SK-N-SH treated with all-trans-retinoic acid at 6 μM for 48 hours (cell line): Measurements from ENCODE around the gene NOTO.
"Not testable (repeated sequence)": the region's sequence is repeated elsewhere in the genome, so short reads cannot be mapped to it uniquely, and the experiment has no call there.

Source experiments
- ARNTL ChIP-seq: fragments of 450-650 bp; formaldehyde crosslinking; IDR thresholded peaks from 2 replicates; pipeline ENCODE4 v1.5.0; 2020; ENCODE audit warnings: low read depth, mild to moderate bottlenecking, moderate library complexity, borderline replicate concordance
- BACH2 ChIP-seq: fragments of 250-450 bp; sonication (Bioruptor Pico); IDR thresholded peaks from 2 replicates; pipeline ENCODE4 v1.9.0; 2021; ENCODE audit warnings: mild to moderate bottlenecking, borderline replicate concordance
- GLIS3 ChIP-seq: fragments of 250-450 bp; sonication (Bioruptor Pico); IDR thresholded peaks from 2 replicates; pipeline ENCODE4 v1.5.0; 2020; ENCODE audit warnings: mild to moderate bottlenecking, moderate library complexity
- ISL1 ChIP-seq: fragments of 250-450 bp; sonication (Bioruptor Pico); IDR thresholded peaks from 2 replicates; pipeline ENCODE4 v2.1.2; 2022; ENCODE audit warnings: mild to moderate bottlenecking, moderate library complexity
- OSR1 ChIP-seq: fragments of 250-450 bp; sonication (Bioruptor Pico); IDR thresholded peaks from 2 replicates; pipeline ENCODE4 v1.8.0; 2022; ENCODE audit warnings: moderate library complexity, mild to moderate bottlenecking, inconsistent platforms
- RARB ChIP-seq: fragments of 250-450 bp; sonication (Bioruptor Pico); IDR thresholded peaks from 2 replicates; pipeline ENCODE4 v1.8.0; 2021; ENCODE audit warnings: mild to moderate bottlenecking, moderate library complexity
- SNAI2 ChIP-seq: fragments of 250-450 bp; sonication (Bioruptor Pico); IDR thresholded peaks from 2 replicates; pipeline ENCODE4 v1.5.0; 2020; ENCODE audit warnings: mild to moderate bottlenecking, moderate library complexity
- TCF4 ChIP-seq: fragments of 250-450 bp; sonication (Bioruptor Pico); IDR thresholded peaks from 2 replicates; pipeline ENCODE4 v1.8.0; 2021; ENCODE audit warnings: mild to moderate bottlenecking, moderate library complexity, borderline replicate concordance
- TOX ChIP-seq: fragments of 250-450 bp; sonication (Bioruptor Pico); IDR thresholded peaks from 2 replicates; pipeline ENCODE4 v1.8.0; 2021; ENCODE audit warnings: mild to moderate bottlenecking, moderate library complexity, borderline replicate concordance
- ZC3H10 ChIP-seq: fragments of 250-450 bp; sonication (Bioruptor Pico); IDR thresholded peaks from 2 replicates; pipeline ENCODE4 v1.5.1; 2021; ENCODE audit warnings: mild to moderate bottlenecking, moderate library complexity
- ZNF565 ChIP-seq: fragments of 450-650 bp; formaldehyde crosslinking; conservative IDR thresholded peaks from 2 replicates; pipeline ENCODE4 v1.5.0; 2020; ENCODE audit warnings: low read depth, mild to moderate bottlenecking, moderate library complexity
- TF ChIP-seq, protein P1 (sequence below): fragments of 250-450 bp; sonication (Bioruptor Pico); IDR thresholded peaks from 2 replicates; pipeline ENCODE4 v1.5.1; 2020; ENCODE audit warnings: low read depth, mild to moderate bottlenecking, moderate library complexity
- TF ChIP-seq, protein P2 (sequence below): fragments of 250-450 bp; sonication (Bioruptor Pico); IDR thresholded peaks from 2 replicates; pipeline ENCODE4 v1.5.1; 2021; ENCODE audit warnings: mild to moderate bottlenecking, moderate library complexity
- TF ChIP-seq, protein P3 (sequence below): fragments of 250-450 bp; sonication (Bioruptor Pico); IDR thresholded peaks from 2 replicates; pipeline ENCODE4 v1.8.0; 2020; ENCODE audit warnings: mild to moderate bottlenecking, moderate library complexity, borderline replicate concordance

DNA sequence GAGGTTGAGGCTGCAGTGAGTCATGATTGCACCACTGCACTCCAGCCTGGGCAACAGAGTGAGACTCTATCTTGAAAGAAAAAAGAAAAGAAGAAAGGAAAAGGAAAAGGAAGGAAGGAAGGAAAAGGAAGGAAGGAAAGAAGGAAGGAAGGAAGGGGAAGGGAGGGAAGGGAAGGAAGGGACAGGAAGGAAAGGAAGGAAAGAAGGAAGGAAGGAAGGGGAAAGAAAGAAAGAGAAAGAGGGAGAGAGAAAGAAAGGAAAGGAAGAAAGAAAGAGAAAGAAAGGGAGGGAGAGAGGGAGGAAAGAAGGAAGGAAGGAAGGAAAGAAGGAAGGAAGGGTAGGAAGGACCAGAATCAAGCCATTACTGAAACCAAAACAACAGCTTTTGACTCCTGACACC, 34.0 kb upstream of the NOTO start:
- not testable (repeated sequence) for TF ChIP-seq RARB (CRISPR knock-in tag); TCF4 (CRISPR knock-in tag); GLIS3 (CRISPR knock-in tag); TOX (CRISPR knock-in tag); SNAI2 (CRISPR knock-in tag); ARNTL (CRISPR knock-in tag); OSR1 (CRISPR knock-in tag); ISL1; BACH2; ZC3H10; ZNF565 (CRISPR knock-in tag)
- TF ChIP-seq, protein P1, sequence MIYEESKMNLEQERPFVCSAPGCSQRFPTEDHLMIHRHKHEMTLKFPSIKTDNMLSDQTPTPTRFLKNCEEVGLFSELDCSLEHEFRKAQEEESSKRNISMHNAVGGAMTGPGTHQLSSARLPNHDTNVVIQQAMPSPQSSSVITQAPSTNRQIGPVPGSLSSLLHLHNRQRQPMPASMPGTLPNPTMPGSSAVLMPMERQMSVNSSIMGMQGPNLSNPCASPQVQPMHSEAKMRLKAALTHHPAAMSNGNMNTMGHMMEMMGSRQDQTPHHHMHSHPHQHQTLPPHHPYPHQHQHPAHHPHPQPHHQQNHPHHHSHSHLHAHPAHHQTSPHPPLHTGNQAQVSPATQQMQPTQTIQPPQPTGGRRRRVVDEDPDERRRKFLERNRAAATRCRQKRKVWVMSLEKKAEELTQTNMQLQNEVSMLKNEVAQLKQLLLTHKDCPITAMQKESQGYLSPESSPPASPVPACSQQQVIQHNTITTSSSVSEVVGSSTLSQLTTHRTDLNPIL, result not testable (repeated sequence)
- TF ChIP-seq, protein P2, sequence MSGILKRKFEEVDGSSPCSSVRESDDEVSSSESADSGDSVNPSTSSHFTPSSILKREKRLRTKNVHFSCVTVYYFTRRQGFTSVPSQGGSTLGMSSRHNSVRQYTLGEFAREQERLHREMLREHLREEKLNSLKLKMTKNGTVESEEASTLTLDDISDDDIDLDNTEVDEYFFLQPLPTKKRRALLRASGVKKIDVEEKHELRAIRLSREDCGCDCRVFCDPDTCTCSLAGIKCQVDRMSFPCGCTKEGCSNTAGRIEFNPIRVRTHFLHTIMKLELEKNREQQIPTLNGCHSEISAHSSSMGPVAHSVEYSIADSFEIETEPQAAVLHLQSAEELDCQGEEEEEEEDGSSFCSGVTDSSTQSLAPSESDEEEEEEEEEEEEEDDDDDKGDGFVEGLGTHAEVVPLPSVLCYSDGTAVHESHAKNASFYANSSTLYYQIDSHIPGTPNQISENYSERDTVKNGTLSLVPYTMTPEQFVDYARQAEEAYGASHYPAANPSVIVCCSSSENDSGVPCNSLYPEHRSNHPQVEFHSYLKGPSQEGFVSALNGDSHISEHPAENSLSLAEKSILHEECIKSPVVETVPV, result not testable (repeated sequence)
- TF ChIP-seq, protein P3, sequence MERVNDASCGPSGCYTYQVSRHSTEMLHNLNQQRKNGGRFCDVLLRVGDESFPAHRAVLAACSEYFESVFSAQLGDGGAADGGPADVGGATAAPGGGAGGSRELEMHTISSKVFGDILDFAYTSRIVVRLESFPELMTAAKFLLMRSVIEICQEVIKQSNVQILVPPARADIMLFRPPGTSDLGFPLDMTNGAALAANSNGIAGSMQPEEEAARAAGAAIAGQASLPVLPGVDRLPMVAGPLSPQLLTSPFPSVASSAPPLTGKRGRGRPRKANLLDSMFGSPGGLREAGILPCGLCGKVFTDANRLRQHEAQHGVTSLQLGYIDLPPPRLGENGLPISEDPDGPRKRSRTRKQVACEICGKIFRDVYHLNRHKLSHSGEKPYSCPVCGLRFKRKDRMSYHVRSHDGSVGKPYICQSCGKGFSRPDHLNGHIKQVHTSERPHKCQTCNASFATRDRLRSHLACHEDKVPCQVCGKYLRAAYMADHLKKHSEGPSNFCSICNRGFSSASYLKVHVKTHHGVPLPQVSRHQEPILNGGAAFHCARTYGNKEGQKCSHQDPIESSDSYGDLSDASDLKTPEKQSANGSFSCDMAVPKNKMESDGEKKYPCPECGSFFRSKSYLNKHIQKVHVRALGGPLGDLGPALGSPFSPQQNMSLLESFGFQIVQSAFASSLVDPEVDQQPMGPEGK (CRISPR knock-in tag), result not testable (repeated sequence)
